ENCODE data around the gene TTC28.
"Not testable (repeated sequence)": the region's sequence is repeated elsewhere in the genome, so short reads cannot be mapped to it uniquely, and the experiment has no call there.

Gene TTC28

DNA sequence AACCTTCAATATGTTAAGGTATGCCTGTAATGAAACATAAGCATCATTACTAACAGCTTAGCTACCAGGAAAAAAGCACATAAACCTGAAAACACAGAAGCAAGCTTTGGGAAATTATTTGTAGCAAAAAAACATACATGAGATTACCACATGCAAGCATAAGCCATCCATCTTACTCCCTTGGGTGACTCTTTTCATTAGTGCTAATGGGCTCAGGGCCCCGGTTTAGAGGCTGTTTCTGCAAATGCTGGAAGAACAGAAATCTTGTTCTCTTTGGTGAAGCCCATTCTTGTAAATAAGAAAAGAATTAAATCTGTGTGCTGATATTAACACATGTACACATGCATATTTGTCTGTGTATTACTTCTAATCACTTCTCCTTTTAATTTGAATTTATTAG lies 314.3 kb downstream of the TTC28 start:
- TF ChIP-seq, protein P1, sequence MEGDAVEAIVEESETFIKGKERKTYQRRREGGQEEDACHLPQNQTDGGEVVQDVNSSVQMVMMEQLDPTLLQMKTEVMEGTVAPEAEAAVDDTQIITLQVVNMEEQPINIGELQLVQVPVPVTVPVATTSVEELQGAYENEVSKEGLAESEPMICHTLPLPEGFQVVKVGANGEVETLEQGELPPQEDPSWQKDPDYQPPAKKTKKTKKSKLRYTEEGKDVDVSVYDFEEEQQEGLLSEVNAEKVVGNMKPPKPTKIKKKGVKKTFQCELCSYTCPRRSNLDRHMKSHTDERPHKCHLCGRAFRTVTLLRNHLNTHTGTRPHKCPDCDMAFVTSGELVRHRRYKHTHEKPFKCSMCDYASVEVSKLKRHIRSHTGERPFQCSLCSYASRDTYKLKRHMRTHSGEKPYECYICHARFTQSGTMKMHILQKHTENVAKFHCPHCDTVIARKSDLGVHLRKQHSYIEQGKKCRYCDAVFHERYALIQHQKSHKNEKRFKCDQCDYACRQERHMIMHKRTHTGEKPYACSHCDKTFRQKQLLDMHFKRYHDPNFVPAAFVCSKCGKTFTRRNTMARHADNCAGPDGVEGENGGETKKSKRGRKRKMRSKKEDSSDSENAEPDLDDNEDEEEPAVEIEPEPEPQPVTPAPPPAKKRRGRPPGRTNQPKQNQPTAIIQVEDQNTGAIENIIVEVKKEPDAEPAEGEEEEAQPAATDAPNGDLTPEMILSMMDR (IDR thresholded peaks at IDR 0.05; ENCODE audit: borderline replicate concordance, control extremely low read depth, extremely low read depth, insufficient read depth, missing control alignments): no peak
- no peak for DNase-seq (ENCODE audit: low spot score)
- in situ Hi-C loops (cut with MboI; ENCODE audit: low sequenced_read_pairs, unreplicated experiment): no loop called here

DNA sequence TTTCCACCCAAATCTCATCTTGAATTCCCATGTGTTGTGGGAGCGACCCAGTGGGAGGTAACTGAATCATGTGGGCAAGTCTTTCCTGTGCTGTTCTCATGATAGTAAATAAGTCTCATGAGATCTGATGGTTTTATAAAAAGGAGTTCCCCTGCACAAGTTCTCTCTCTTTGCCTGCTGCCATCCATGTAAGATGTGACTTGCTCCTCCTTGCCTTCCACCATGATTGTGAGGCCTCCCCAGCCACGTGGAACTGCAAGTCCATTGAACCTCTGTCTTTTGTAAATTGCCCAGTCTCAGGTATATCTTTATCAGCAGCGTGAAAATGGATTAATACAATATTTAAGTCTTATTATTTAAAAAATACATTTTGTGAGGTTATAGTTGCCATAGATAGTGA lies 315.5 kb downstream of the TTC28 start:
- in situ Hi-C loops (cut with MboI; ENCODE audit: low sequenced_read_pairs, unreplicated experiment): not testable (repeated sequence)

DNA sequence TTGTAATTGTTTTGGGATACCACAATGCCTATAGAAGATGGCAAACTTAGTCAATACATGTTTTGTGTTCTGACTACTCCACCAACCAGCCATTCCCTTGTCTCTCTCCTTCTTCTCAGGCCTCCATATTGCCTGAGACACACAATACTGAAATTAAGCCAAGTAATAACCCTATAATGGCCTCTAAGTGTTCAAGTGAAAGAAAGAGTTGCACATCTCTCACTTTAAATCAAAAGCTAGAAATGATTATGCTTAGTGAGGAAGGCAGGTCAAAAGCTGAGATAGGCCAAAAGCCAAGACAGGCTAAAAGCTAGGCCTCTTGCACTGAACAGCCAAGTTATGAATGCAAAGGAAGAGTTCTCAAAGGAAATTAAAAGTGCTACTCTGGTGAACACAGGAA lies 318.7 kb downstream of the TTC28 start:
- TF ChIP-seq, protein P1 (IDR thresholded peaks at IDR 0.05; ENCODE audit: borderline replicate concordance, control extremely low read depth, extremely low read depth, insufficient read depth, missing control alignments): no peak
- in situ Hi-C loops (cut with MboI; ENCODE audit: low sequenced_read_pairs, unreplicated experiment): no loop called here
- DNase-seq (ENCODE audit: low spot score): no peak

More for the DNA sequence above, 315.5 kb downstream of the TTC28 start:
- not testable (repeated sequence) for DNase-seq (ENCODE audit: low spot score)

DNA sequence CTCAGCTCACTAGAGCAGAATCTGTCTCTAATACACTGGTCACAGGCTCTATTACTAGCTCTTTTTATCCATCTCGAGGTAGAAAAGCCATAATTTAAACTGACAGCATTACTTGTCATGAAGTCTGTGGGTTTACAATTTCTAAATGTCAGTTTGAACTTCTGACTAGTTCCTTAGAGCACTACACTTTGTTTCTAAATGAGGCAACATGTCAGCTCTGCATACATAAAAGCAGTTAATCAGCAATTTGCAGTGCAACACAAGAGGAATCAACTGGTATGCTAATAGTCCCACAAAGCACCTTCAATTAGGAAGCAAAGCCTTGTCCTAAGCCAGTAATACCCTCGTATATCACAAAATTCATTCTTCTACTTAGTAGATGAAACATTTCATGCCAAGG lies 321.3 kb downstream of the TTC28 start:
- in situ Hi-C loops (cut with MboI; ENCODE audit: low sequenced_read_pairs, unreplicated experiment): no loop called here
- TF ChIP-seq, protein P1 (IDR thresholded peaks at IDR 0.05; ENCODE audit: borderline replicate concordance, control extremely low read depth, extremely low read depth, insufficient read depth, missing control alignments): no peak
- no peak for DNase-seq (ENCODE audit: low spot score)

DNA sequence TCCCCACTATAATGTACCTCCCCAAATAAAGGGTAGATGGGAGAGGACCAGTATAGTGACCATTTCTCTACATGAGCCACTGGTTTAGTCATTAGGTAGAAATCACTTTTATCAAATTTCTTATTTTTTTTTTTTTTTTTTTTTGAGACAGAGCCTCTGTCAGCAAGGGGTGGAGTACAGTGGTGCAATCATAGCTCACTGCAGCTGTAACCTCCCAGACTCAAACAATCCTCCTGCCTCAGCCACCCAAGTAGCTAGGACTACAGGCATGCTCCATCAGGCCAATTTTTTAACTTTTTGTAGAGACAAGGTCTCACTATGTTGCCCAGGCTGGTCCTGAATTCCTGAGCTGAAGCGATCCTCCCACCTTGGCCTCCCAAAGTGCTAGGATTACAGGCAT lies 322.4 kb downstream of the TTC28 start:
- TF ChIP-seq, protein P1 (IDR thresholded peaks at IDR 0.05; ENCODE audit: borderline replicate concordance, control extremely low read depth, extremely low read depth, insufficient read depth, missing control alignments): no peak
- in situ Hi-C loops (cut with MboI; ENCODE audit: low sequenced_read_pairs, unreplicated experiment): no loop called here
- no peak for DNase-seq (ENCODE audit: low spot score)

DNA sequence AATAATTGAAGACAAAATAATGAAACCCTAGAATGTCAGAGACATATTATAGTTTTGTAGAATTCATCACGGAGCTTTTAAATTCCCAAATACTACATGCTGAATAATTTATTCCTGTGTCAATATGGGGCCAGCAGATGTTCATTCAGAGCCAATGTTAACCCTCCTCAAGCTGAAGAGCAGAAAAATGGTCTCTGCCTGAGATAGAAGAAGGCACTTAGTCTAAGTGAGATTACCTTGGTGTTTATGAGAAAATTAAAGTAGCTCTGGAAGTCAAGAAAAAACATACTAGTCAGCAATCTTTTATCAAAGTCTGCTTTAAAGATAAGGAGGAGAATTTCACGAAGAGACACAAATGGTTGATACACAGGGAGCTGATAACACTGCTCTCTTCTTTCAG lies 328.2 kb downstream of the TTC28 start:
- no peak for DNase-seq (ENCODE audit: low spot score)
- TF ChIP-seq, protein P1 (IDR thresholded peaks at IDR 0.05; ENCODE audit: borderline replicate concordance, control extremely low read depth, extremely low read depth, insufficient read depth, missing control alignments): no peak
- in situ Hi-C loops (cut with MboI; ENCODE audit: low sequenced_read_pairs, unreplicated experiment): no loop called here

DNA sequence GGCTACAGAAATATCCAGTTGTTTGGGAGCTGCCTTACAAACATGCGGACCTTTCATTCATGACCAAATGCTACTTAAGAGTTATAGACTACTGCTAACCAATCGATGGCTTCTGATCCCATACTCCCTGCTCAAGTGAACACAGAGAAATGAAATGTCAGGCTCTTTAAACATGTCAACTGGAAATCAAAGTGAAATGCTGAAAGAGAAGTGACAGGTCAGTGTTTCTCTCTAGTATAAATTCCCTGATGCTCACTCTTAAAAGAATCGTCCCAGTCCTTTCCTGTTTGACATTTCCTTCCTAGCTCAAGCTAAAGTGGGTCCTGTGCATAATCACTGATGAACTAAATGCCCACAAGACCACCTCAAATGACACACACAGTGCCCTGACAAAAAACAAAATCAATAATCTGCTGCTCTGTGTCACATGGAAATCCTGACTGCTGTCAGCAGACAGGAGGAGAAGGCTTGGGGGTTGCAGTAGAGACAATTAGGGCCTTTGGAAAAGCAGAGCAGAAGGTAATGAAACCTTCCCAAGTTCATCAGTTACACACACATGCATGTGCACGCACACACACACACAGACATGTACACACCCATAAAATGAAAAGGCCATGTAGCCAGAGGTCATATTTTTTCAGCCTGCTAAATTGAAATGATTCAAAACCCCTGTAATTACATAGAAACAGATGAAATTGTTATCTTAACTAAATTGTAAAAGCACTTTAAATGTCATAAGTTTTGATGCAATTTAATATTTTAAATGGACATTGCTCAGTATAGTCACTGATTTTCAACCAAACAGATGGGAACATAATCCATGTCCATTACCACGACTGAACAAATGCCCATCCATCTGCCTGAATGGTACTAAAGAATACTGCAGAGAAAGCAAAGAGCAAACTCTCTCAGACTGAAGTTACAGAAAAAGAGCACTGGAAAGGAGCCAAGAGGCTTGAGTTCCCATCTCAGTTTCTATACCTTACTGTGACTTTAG lies 330.7 kb downstream of the TTC28 start:
- TF ChIP-seq, protein P1 (IDR thresholded peaks at IDR 0.05; ENCODE audit: borderline replicate concordance, control extremely low read depth, extremely low read depth, insufficient read depth, missing control alignments): no peak
- no peak for DNase-seq (ENCODE audit: low spot score)
- in situ Hi-C loops (cut with MboI; ENCODE audit: low sequenced_read_pairs, unreplicated experiment): no loop called here
